Measurements from ENCODE around the gene TMEM225. TPM values are rescaled to one million over a fixed set of nuclear protein-coding genes. Genes with fewer than 3 reads are reported as not detected.

The TMEM225 gene
- polyA plus RNA-seq, 1 donor (not counting 4 experiments of a cell fraction or from before 2014, with no cell fraction given): not detected

DNA sequence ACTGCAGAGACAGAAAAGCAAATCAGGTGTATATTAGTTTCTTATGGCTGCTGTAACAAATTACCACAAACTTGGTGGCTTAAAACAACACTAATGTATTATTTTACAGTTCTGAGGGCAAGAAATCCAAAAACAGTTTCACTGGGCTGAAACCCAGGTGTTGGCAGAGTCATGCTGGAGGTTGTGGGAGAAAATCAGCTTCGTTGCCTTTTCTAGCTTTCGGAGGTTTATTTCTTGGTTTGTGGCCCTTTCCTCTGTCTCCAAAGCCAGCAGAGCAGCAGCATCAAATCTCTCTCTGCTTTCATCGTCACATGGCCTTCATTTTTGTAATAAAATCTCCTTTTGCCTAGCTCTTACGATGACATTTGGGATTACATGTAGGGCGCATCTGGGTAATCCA, 46.3 kb downstream of the TMEM225 start:
- H3K4me1 ChIP-seq (ENCODE audit: control insufficient read depth, extremely low read depth, insufficient read depth, low read length): no peaks in the 10 kb centered on the region
- no peaks in the 10 kb centered on the region for H3K9me1 ChIP-seq (ENCODE audit: control insufficient read depth, extremely low read depth, insufficient read depth, low read length)
- H3K9ac ChIP-seq (ENCODE audit: control insufficient read depth, extremely low read depth, insufficient read depth, low read length): no peak overlapping the region
- H3K4me2 ChIP-seq (ENCODE audit: control insufficient read depth, extremely low read depth, insufficient read depth, low read depth, low read length): no peak overlapping the region
- no peak overlapping the region for H3K4me3 ChIP-seq (ENCODE audit: control insufficient read depth in 2 of 3, extremely low read depth in 1 of 3, insufficient read depth in 2 of 3, low read depth in 1 of 3, low read length in 3 of 3)
- no peaks in the 10 kb centered on the region for H4K20me1 ChIP-seq (ENCODE audit: control insufficient read depth, extremely low read depth, insufficient read depth, low read length)
- TF ChIP-seq, protein P1, sequence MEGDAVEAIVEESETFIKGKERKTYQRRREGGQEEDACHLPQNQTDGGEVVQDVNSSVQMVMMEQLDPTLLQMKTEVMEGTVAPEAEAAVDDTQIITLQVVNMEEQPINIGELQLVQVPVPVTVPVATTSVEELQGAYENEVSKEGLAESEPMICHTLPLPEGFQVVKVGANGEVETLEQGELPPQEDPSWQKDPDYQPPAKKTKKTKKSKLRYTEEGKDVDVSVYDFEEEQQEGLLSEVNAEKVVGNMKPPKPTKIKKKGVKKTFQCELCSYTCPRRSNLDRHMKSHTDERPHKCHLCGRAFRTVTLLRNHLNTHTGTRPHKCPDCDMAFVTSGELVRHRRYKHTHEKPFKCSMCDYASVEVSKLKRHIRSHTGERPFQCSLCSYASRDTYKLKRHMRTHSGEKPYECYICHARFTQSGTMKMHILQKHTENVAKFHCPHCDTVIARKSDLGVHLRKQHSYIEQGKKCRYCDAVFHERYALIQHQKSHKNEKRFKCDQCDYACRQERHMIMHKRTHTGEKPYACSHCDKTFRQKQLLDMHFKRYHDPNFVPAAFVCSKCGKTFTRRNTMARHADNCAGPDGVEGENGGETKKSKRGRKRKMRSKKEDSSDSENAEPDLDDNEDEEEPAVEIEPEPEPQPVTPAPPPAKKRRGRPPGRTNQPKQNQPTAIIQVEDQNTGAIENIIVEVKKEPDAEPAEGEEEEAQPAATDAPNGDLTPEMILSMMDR (optimal IDR thresholded peaks at IDR 0.05 in 1 of 3, IDR thresholded peaks at IDR 0.05 in 1 of 3, conservative IDR thresholded peaks at IDR 0.05 in 1 of 3; ENCODE audit: extremely low read depth in 1 of 3, insufficient read depth in 2 of 3, low read length in 3 of 3): no peak
- TF ChIP-seq EZH2 (IDR thresholded peaks at IDR 0.05; ENCODE audit: low read length): no peak
- H3K9me3 ChIP-seq (ENCODE audit: control insufficient read depth, low read depth, low read length): no peaks in the 10 kb centered on the region
- H3K27me3 ChIP-seq (ENCODE audit: control insufficient read depth, extremely low read depth, insufficient read depth, low read length): no peaks in the 10 kb centered on the region
- FAIRE-seq (no peak), DNase-seq (ENCODE audit: low read depth, low spot score) (no peak)
- dilution Hi-C loops (cut with MboI; ENCODE audit: extremely low pct_ligation_motif_present, low sequenced_read_pairs): no loop called here
- H3K36me3 ChIP-seq (ENCODE audit: control insufficient read depth in 2 of 2, extremely low read depth in 1 of 2, insufficient read depth in 2 of 2, low read length in 2 of 2): no peaks in the 10 kb centered on the region
- no peak overlapping the region for H3K27ac ChIP-seq (ENCODE audit: control insufficient read depth, insufficient read depth, low read length)
- no peak overlapping the region for H2AFZ ChIP-seq (ENCODE audit: control insufficient read depth, low read length)
- H3K79me2 ChIP-seq (ENCODE audit: control insufficient read depth, insufficient read depth, low read length): no peaks in the 10 kb centered on the region

GRCh38 chr11:123838659-123839058, 46.8 kb downstream of the TMEM225 start:
- H3K9me1 ChIP-seq (ENCODE audit: control insufficient read depth, extremely low read depth, insufficient read depth, low read length): no peaks in the 10 kb centered on the region
- H3K4me1 ChIP-seq (ENCODE audit: control insufficient read depth, extremely low read depth, insufficient read depth, low read length): no peaks in the 10 kb centered on the region
- no peaks in the 10 kb centered on the region for H3K79me2 ChIP-seq (ENCODE audit: control insufficient read depth, insufficient read depth, low read length)
- FAIRE-seq (no peak), DNase-seq (ENCODE audit: low read depth, low spot score) (no peak)
- no peak overlapping the region for H3K9ac ChIP-seq (ENCODE audit: control insufficient read depth, extremely low read depth, insufficient read depth, low read length)
- no peak overlapping the region for H3K27ac ChIP-seq (ENCODE audit: control insufficient read depth, insufficient read depth, low read length)
- dilution Hi-C loops (cut with MboI; ENCODE audit: extremely low pct_ligation_motif_present, low sequenced_read_pairs): no loop called here
- H3K4me3 ChIP-seq (ENCODE audit: control insufficient read depth in 2 of 3, extremely low read depth in 1 of 3, insufficient read depth in 2 of 3, low read depth in 1 of 3, low read length in 3 of 3): no peak overlapping the region
- H3K4me2 ChIP-seq (ENCODE audit: control insufficient read depth, extremely low read depth, insufficient read depth, low read depth, low read length): no peak overlapping the region
- no peaks in the 10 kb centered on the region for H3K9me3 ChIP-seq (ENCODE audit: control insufficient read depth, low read depth, low read length)
- H4K20me1 ChIP-seq (ENCODE audit: control insufficient read depth, extremely low read depth, insufficient read depth, low read length): no peaks in the 10 kb centered on the region
- TF ChIP-seq EZH2 (IDR thresholded peaks at IDR 0.05; ENCODE audit: low read length): no peak
- TF ChIP-seq, protein P1 (optimal IDR thresholded peaks at IDR 0.05 in 1 of 3, IDR thresholded peaks at IDR 0.05 in 1 of 3, conservative IDR thresholded peaks at IDR 0.05 in 1 of 3; ENCODE audit: extremely low read depth in 1 of 3, insufficient read depth in 2 of 3, low read length in 3 of 3): no peak
- H2AFZ ChIP-seq (ENCODE audit: control insufficient read depth, low read length): no peak overlapping the region
- no peaks in the 10 kb centered on the region for H3K36me3 ChIP-seq (ENCODE audit: control insufficient read depth in 2 of 2, extremely low read depth in 1 of 2, insufficient read depth in 2 of 2, low read length in 2 of 2)
- no peaks in the 10 kb centered on the region for H3K27me3 ChIP-seq (ENCODE audit: control insufficient read depth, extremely low read depth, insufficient read depth, low read length)
